ENCODE results near the gene HOXB8. TPM values are rescaled to one million over a fixed set of nuclear protein-coding genes. Genes with fewer than 3 reads are reported as not detected.

The HOXB8 gene
- total and polyA plus RNA-seq, 2 donors (not counting 3 experiments of a cell fraction or from before 2014, with no cell fraction given): 1.7 to 2.4 TPM

DNA sequence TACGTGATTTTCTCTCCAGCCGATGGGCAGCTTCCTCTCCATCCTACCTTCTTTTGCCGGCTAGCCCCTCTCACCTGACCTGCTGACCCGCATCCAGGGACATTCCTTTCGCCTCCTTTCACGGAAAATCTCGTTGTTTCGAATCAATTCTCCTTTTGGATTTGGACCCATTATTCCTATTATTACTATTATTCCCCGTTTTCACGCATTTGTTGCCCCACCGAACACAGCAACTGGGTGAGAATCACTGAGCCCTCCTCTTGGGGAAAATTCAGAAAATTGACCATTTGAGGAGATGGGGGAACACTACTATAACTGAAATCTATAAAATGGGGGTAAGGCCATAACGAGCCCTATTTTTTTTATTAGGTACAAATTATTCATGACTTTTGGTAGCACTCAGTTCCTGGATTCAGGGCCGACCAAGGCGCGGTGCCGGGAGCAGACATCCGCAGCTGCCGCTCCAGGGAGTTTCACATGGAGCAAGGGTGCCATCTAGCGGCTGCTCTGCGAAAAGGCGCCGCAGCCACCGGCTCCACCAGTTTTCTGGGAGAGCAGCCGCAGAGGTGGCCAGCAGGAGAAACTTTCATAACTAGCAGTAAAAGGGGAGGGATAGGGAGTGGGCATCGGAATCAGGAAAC is 3.3 kb upstream of the HOXB8 start:
- intact Hi-C loops (cut with micrococcal nuclease) (loop anchor here (1.0 to 5.0 kb wide), 8 partner anchors 126 to 593 kb away; no protein-coding TSS in a partner anchor), dilution Hi-C loops (cut with MboI; ENCODE audit: extremely low pct_ligation_motif_present, low sequenced_read_pairs) (no loop called here)
- Histone ChIP-seq H3K4me1 (ENCODE audit: control insufficient read depth, extremely low read depth, insufficient read depth, low read length) (peaks cover 27% of the 10 kb centered on the region), H3K79me2 (ENCODE audit: control insufficient read depth, insufficient read depth, low read length) (no peaks in the 10 kb centered on the region), H3K9me3 (replicated peaks; ENCODE audit: control insufficient read depth, insufficient read depth, low read length) (no peaks in the 10 kb centered on the region), H3K27ac (ENCODE audit: insufficient read depth, low read depth, low read length) (no peak overlapping the region), H3K4me3 (replicated peaks in 1 of 3; ENCODE audit: insufficient read depth in 1 of 3, low read depth in 1 of 3, low read length in 3 of 3) (peak overlapping the region; percentile 3 to 46 (median 30)), H3K9ac (replicated peaks; ENCODE audit: extremely low read depth, insufficient read depth, low read length) (no peak overlapping the region), H2AFZ (ENCODE audit: low read depth, low read length) (peak overlapping the region; percentile 16), H3K9me1 (replicated peaks; ENCODE audit: control insufficient read depth, extremely low read depth, insufficient read depth, low read length) (no peaks in the 10 kb centered on the region), H3K4me2 (ENCODE audit: insufficient read depth, low read length) (peak overlapping the region; percentile 84), H3K27me3 (ENCODE audit: control insufficient read depth in 2 of 2, insufficient read depth in 2 of 2, low read length in 2 of 2) (peaks cover 66 to 79% of the 10 kb centered on the region in 2 experiments), H4K20me1 (replicated peaks; ENCODE audit: control insufficient read depth, extremely low read depth, insufficient read depth, low read length) (no peaks in the 10 kb centered on the region), H3K36me3 (ENCODE audit: control insufficient read depth in 2 of 2, extremely low read depth in 1 of 2, insufficient read depth in 2 of 2, low read length in 2 of 2) (no peaks in the 10 kb centered on the region)
- ChIA-PET POLR2A (interaction anchor here (0.6 kb wide), 1 partner anchor 392 kb away, joined by 3 read pairs; no protein-coding TSS in a partner anchor), CTCF (interaction anchor here (0.7 to 6.3 kb wide), 30 partner anchors 9 to 600 kb away, joined by 3 to 45 read pairs (median 4); no protein-coding TSS in a partner anchor)
- TF ChIP-seq GATA2 (IDR thresholded peaks at IDR 0.05; ENCODE audit: insufficient read depth, insufficient read length, low read depth, low read length): no peak
- TF ChIP-seq EZH2 (IDR thresholded peaks at IDR 0.05; ENCODE audit: borderline replicate concordance, low read depth, low read length, severe bottlenecking): no peak
- no peak for TF ChIP-seq MYC (IDR thresholded peaks at IDR 0.05; ENCODE audit: low read depth, low read length)
- TF ChIP-seq CTCF (IDR thresholded peaks at IDR 0.05; ENCODE audit: extremely low read depth in 1 of 2, insufficient read depth in 1 of 2, low read depth in 1 of 2, low read length in 2 of 2): peak; percentile 91 to 99
- FAIRE-seq: peak; percentile 93
- no TSS peak for BruUV-seq (replicated peaks)
- peak; percentile 83 for DNase-seq (ENCODE audit: low read depth, low spot score)
